ENCODE measurements around the gene RAB1B. TPM values are rescaled to one million over a fixed set of nuclear protein-coding genes. Genes with fewer than 3 reads are reported as not detected.

The RAB1B gene
- polyA plus RNA-seq, 4 donors: 125 to 205 (median 179) TPM

- peaks cover 0 to 29% (median 5%) of the 10 kb centered on the region in 3 donors for H3K27me3 ChIP-seq (ENCODE audit: control insufficient read depth in 3 of 3, insufficient read depth in 3 of 3, low read length in 3 of 3)
- peaks cover 0 to 27% (median 0%) of the 10 kb centered on the region in 3 donors for H3K36me3 ChIP-seq (ENCODE audit: control insufficient read depth in 3 of 3, insufficient read depth in 2 of 3, low read depth in 1 of 3, low read length in 3 of 3)
- peak overlapping the region in 1 of 3 donors; percentile 99 for H3K27ac ChIP-seq (ENCODE audit: low read depth in 1 of 3, low read length in 2 of 3)
- WGBS, 3 donors: 69 to 76% (median 71%) methylated on average over 2 of the region's 2 CpGs
- no peaks in the 10 kb centered on the region for H3K9me3 ChIP-seq (ENCODE audit: control insufficient read depth in 2 of 2, insufficient read depth in 1 of 2, low read depth in 1 of 2, low read length in 1 of 2)
- peaks cover 5 to 36% (median 8%) of the 10 kb centered on the region in 3 donors for H3K4me1 ChIP-seq (ENCODE audit: control insufficient read depth in 3 of 3, insufficient read depth in 2 of 3, low read depth in 1 of 3, low read length in 2 of 3)
- FAIRE-seq: no peak
- peak overlapping the region in 1 of 3 donors; percentile 62 for H3K4me3 ChIP-seq (ENCODE audit: low read depth in 1 of 3, low read length in 3 of 3)
- DNase-seq: no peak
These were observed 21.8 kb downstream of the RAB1B start for GRCh38 chr11:66290330-66290621.

GRCh38 chr11:66291303-66291705, 22.9 kb downstream of the RAB1B start:
- no peaks in the 10 kb centered on the region for H3K9me3 ChIP-seq (ENCODE audit: control insufficient read depth in 2 of 2, insufficient read depth in 1 of 2, low read depth in 1 of 2, low read length in 1 of 2)
- H3K4me3 ChIP-seq (ENCODE audit: low read depth in 1 of 3, low read length in 3 of 3): peak overlapping the region in 2 of 3 donors; percentile 21 to 59
- 11 to 17% (median 17%) methylated on average over 13 to 16 of the region's 16 CpGs for WGBS, 3 donors
- H3K36me3 ChIP-seq (ENCODE audit: control insufficient read depth in 3 of 3, insufficient read depth in 2 of 3, low read depth in 1 of 3, low read length in 3 of 3): peaks cover 0 to 17% (median 0%) of the 10 kb centered on the region in 3 donors
- no peak overlapping the region for H3K27ac ChIP-seq (ENCODE audit: low read depth in 1 of 3, low read length in 2 of 3)
- H3K4me1 ChIP-seq (ENCODE audit: control insufficient read depth in 3 of 3, insufficient read depth in 2 of 3, low read depth in 1 of 3, low read length in 2 of 3): peaks cover 5 to 36% (median 8%) of the 10 kb centered on the region in 3 donors
- FAIRE-seq (no peak), DNase-seq (no peak)
- peaks cover 0 to 31% (median 5%) of the 10 kb centered on the region in 3 donors for H3K27me3 ChIP-seq (ENCODE audit: control insufficient read depth in 3 of 3, insufficient read depth in 3 of 3, low read length in 3 of 3)

- peak in 1 of 2 donors; percentile 50 for DNase-seq
- H3K27me3 ChIP-seq (ENCODE audit: control insufficient read depth in 3 of 3, insufficient read depth in 3 of 3, low read length in 3 of 3): peaks cover 0 to 38% (median 5%) of the 10 kb centered on the region in 3 donors
- H3K36me3 ChIP-seq (ENCODE audit: control insufficient read depth in 3 of 3, insufficient read depth in 2 of 3, low read depth in 1 of 3, low read length in 3 of 3): peaks cover 0 to 11% (median 0%) of the 10 kb centered on the region in 3 donors
- no peak for FAIRE-seq
- H3K4me3 ChIP-seq (ENCODE audit: low read depth in 1 of 3, low read length in 3 of 3): peak within 1 kb of the TSS in 2 of 3 donors; percentile 21 to 59
- H3K4me1 ChIP-seq (ENCODE audit: control insufficient read depth in 3 of 3, insufficient read depth in 2 of 3, low read depth in 1 of 3, low read length in 2 of 3): peaks cover 5 to 31% (median 8%) of the 10 kb centered on the region in 3 donors
- H3K9me3 ChIP-seq (ENCODE audit: control insufficient read depth in 2 of 2, insufficient read depth in 1 of 2, low read depth in 1 of 2, low read length in 1 of 2): no peaks in the 10 kb centered on the region
- no peak within 1 kb of the TSS for H3K27ac ChIP-seq (ENCODE audit: low read depth in 1 of 3, low read length in 2 of 3)
- WGBS, 3 donors: 2 to 3% (median 2%) methylated on average over 55 to 95 of the region's 95 CpGs
These were observed 23.5 kb downstream of the RAB1B start, which contains the start of gene TMEM151A for GRCh38 chr11:66291706-66292542. TSS of gene TMEM151A (plus strand) at chr11:66291894. CDS start at chr11:66292014, 120 bp downstream.

DNA sequence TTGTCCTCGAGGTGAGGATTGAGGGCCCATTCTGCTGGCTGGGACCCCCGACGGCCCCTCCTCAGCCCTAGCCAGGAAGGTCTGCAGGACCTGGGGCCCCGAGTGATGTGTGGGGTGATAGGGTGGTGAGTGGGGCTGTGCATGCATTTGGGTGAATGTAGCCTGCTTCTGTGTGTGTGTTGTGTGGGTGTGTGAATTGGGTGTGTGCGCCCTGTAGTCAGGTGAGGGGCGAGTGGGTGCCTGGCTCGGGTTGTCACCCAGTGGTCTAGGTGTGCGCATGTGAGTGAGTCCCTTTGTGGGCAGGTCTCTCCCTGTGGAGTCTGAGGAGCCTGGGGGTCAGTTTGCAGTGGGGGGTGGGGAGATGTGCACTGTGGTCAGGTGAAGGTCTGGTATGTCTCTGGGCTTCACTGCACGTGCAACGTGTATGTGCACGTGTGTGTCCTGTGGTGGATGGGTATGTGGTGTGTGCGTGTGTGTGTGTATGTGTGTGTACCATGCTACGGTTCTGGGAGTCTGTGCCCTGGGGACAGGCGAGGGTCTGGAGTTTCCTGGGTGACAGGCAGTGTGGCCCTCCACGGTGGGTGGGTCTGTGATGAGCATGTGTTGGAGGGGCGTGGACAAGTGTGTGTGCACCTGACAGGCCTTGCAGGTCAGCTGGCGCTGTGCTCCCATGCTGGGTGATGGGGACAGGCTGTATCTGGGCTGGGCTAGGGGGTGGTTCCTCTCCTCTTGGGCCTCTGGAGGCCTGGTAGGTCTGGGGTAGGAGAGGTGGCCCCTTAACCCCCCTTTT, 24.3 kb downstream of the RAB1B start:
- 20 to 47% (median 36%) methylated on average over 15 to 17 of the region's 17 CpGs for WGBS, 3 donors
- Histone ChIP-seq H3K4me3 (ENCODE audit: low read depth in 1 of 3, low read length in 3 of 3) (no peak overlapping the region), H3K9me3 (ENCODE audit: control insufficient read depth in 2 of 2, insufficient read depth in 1 of 2, low read depth in 1 of 2, low read length in 1 of 2) (no peaks in the 10 kb centered on the region), H3K27ac (ENCODE audit: low read depth in 1 of 3, low read length in 2 of 3) (no peak overlapping the region), H3K27me3 (ENCODE audit: control insufficient read depth in 3 of 3, insufficient read depth in 3 of 3, low read length in 3 of 3) (peaks cover 0 to 43% (median 5%) of the 10 kb centered on the region in 3 donors), H3K4me1 (ENCODE audit: control insufficient read depth in 3 of 3, insufficient read depth in 2 of 3, low read depth in 1 of 3, low read length in 2 of 3) (peaks cover 5 to 23% (median 8%) of the 10 kb centered on the region in 3 donors), H3K36me3 (ENCODE audit: control insufficient read depth in 3 of 3, insufficient read depth in 2 of 3, low read depth in 1 of 3, low read length in 3 of 3) (peaks cover 0 to 4% (median 0%) of the 10 kb centered on the region in 3 donors)
- FAIRE-seq (no peak), DNase-seq (no peak)

DNA sequence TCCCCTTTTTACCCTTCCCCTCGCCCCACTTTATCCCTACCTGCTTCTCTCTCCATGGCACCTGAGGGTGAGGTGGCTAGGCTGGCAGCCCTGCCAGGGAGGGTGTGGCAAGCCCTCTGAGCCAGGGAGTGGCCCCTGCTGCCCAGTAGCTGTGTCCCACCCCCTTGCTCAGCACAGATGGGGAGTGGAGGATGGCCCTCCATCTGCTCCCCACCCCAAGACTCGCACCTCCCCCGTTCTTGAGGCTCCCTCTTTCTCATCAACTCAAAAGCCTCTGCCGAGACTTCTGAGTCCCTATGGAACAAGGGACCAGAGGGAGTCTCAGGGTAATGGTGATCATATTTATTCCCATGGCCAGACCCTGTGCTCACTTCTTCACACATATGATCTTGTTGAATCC, 24.9 kb downstream of the RAB1B start:
- peaks cover 0 to 47% (median 5%) of the 10 kb centered on the region in 3 donors for H3K27me3 ChIP-seq (ENCODE audit: control insufficient read depth in 3 of 3, insufficient read depth in 3 of 3, low read length in 3 of 3)
- no peaks in the 10 kb centered on the region for H3K9me3 ChIP-seq (ENCODE audit: control insufficient read depth in 2 of 2, insufficient read depth in 1 of 2, low read depth in 1 of 2, low read length in 1 of 2)
- WGBS, 3 donors: 42 to 66% (median 44%) methylated on average over 4 of the region's 4 CpGs

DNA sequence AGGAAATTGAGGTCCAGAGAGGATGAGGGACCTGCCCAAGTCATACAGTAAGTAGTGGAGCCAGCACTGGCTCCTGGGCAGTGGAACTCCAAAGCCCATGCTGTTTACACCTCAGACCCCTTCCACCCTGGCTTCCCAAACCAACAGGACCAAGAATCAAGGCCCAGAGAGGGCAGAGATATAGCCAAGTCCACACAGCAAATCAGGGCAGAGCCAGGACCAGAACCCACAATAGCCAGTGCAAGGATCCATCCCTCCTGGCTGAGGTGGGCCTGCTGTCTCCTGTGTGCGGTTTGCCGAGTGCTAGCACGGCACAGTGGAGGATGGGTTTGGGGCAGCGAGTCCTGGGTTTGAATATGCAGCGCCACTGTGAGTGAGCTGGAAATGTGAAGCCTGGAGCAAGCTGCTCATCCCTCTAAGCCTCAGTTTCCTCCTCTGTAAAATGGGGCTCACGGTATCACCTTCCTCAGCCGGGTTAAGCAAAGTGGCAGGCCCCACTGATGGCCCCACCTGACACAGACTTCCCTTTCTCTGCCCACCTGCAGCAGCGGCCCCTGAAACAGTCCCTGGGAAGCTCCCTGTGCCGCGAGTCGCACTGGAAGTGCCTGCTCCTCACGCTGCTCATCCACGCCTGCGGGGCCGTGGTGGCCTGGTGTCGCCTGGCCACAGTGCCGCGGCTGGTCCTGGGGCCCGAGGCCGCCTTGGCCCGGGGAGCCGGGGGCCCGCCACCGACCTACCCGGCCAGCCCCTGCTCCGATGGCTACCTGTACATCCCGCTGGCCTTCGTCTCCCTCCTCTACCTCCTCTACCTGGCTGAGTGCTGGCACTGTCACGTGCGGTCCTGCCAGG, 25.6 kb downstream of the RAB1B start:
- H3K27me3 ChIP-seq (ENCODE audit: control insufficient read depth in 3 of 3, insufficient read depth in 3 of 3, low read length in 3 of 3): peaks cover 0 to 48% (median 5%) of the 10 kb centered on the region in 3 donors

More for the DNA sequence above, 24.9 kb downstream of the RAB1B start:
- no peak for DNase-seq
- Histone ChIP-seq H3K27ac (ENCODE audit: low read depth in 1 of 3, low read length in 2 of 3) (no peak overlapping the region), H3K36me3 (ENCODE audit: control insufficient read depth in 3 of 3, insufficient read depth in 2 of 3, low read depth in 1 of 3, low read length in 3 of 3) (no peaks in the 10 kb centered on the region), H3K4me1 (ENCODE audit: control insufficient read depth in 3 of 3, insufficient read depth in 2 of 3, low read depth in 1 of 3, low read length in 2 of 3) (peaks cover 5 to 17% (median 8%) of the 10 kb centered on the region in 3 donors), H3K4me3 (ENCODE audit: low read depth in 1 of 3, low read length in 3 of 3) (no peak overlapping the region)
- no peak for FAIRE-seq

DNA sequence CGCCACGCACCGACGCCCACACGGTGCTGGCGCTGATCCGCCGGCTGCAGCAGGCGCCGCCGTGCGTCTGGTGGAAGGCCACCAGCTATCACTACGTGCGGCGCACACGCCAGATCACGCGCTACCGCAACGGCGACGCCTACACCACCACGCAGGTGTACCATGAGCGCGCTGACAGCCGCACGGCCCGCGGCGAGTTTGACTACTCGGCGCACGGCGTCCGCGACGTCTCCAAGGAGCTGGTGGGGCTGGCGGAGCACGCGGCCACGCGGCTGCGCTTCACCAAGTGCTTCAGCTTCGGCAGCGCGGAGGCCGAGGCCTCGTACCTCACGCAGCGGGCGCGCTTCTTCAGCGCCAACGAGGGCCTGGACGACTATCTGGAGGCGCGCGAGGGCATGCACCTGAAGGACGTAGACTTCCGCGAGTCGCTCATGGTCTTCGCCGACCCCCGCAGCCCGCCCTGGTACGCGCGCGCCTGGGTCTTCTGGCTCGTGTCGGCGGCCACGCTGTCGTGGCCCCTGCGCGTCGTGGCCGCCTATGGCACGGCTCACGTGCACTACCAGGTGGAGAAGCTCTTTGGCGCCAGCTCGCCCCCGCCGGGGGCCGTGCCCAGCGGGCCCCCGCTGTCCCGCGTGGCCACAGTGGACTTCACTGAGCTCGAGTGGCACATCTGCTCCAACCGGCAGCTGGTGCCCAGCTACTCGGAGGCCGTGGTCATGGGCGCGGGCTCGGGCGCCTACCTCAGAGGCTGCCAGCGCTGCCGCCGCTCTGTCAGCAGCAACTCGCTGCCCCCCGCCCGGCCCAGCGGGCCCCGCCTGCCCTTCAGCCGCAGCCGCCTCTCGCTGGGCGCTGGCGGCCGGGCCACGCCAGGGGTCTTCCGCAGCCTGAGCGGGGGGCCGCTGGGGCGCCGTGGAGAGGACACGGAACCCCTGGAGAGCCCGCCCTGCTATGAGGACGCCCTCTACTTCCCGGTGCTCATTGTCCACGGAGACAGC, 26.5 kb downstream of the RAB1B start:
- peaks cover 3 to 10% (median 7%) of the 10 kb centered on the region in 3 donors for H3K4me1 ChIP-seq (ENCODE audit: control insufficient read depth in 3 of 3, insufficient read depth in 2 of 3, low read depth in 1 of 3, low read length in 2 of 3)
- H3K27ac ChIP-seq (ENCODE audit: low read depth in 1 of 3, low read length in 2 of 3): no peak overlapping the region
- no peak for DNase-seq
- no peaks in the 10 kb centered on the region for H3K9me3 ChIP-seq (ENCODE audit: control insufficient read depth in 2 of 2, insufficient read depth in 1 of 2, low read depth in 1 of 2, low read length in 1 of 2)
- H3K36me3 ChIP-seq (ENCODE audit: control insufficient read depth in 3 of 3, insufficient read depth in 2 of 3, low read depth in 1 of 3, low read length in 3 of 3): no peaks in the 10 kb centered on the region
- FAIRE-seq: no peak
- 85 to 88% (median 87%) methylated on average over 99 to 123 of the region's 123 CpGs for WGBS, 3 donors
- no peak overlapping the region for H3K4me3 ChIP-seq (ENCODE audit: low read depth in 1 of 3, low read length in 3 of 3)
- peaks cover 0 to 48% (median 5%) of the 10 kb centered on the region in 3 donors for H3K27me3 ChIP-seq (ENCODE audit: control insufficient read depth in 3 of 3, insufficient read depth in 3 of 3, low read length in 3 of 3)

More for the DNA sequence above, 25.6 kb downstream of the RAB1B start:
- Histone ChIP-seq H3K9me3 (ENCODE audit: control insufficient read depth in 2 of 2, insufficient read depth in 1 of 2, low read depth in 1 of 2, low read length in 1 of 2) (no peaks in the 10 kb centered on the region), H3K4me3 (ENCODE audit: low read depth in 1 of 3, low read length in 3 of 3) (no peak overlapping the region), H3K36me3 (ENCODE audit: control insufficient read depth in 3 of 3, insufficient read depth in 2 of 3, low read depth in 1 of 3, low read length in 3 of 3) (no peaks in the 10 kb centered on the region), H3K4me1 (ENCODE audit: control insufficient read depth in 3 of 3, insufficient read depth in 2 of 3, low read depth in 1 of 3, low read length in 2 of 3) (peaks cover 5 to 17% (median 8%) of the 10 kb centered on the region in 3 donors), H3K27ac (ENCODE audit: low read depth in 1 of 3, low read length in 2 of 3) (no peak overlapping the region)
- DNase-seq: no peak
- no peak for FAIRE-seq
- WGBS, 3 donors: 75 to 83% (median 81%) methylated on average over 28 to 30 of the region's 30 CpGs
